NB4 (cell line): ENCODE data around the gene EPHA6.

ENCODE experiments used
- CTCF ChIP-seq: IDR thresholded peaks from one replicate; pipeline ENCODE4 v1.5.1; 2012; ENCODE audit warnings: low read depth, low read length
- MAX ChIP-seq: IDR thresholded peaks from 2 replicates; pipeline ENCODE4 v1.6.1; 2011; ENCODE audit warnings: low read depth, low read length
- POLR2A ChIP-seq: IDR thresholded peaks from 2 replicates; pipeline ENCODE4 v1.6.1; 2011; ENCODE audit warnings: mild to moderate bottlenecking; ENCODE audit not compliant: insufficient read length; ENCODE audit errors: extremely low read depth

- no peak for TF ChIP-seq CTCF
- no peak for TF ChIP-seq MAX
- no peak for TF ChIP-seq POLR2A
These were observed 451.0 kb downstream of the EPHA6 start for GRCh38 chr3:97265237-97266005.
